ENCODE data around the gene PI4KA. TPM values are rescaled to one million over a fixed set of nuclear protein-coding genes. Genes with fewer than 3 reads are reported as not detected.

The PI4KA gene
- total RNA-seq, 2 donors from 2014 or later = 46.7 to 55.1 TPM

- Histone ChIP-seq H3K27me3 (no peaks in the 10 kb centered on the region), H3K4me3 (no peak overlapping the region), H3K27ac (no peak overlapping the region), H3K9me3 (no peaks in the 10 kb centered on the region), H3K4me1 (no peaks in the 10 kb centered on the region), H3K36me3 (peaks cover 45% of the 10 kb centered on the region)
- DNase-seq (ENCODE audit: low spot score) = no peak
- no peak for TF ChIP-seq CTCF (IDR thresholded peaks at IDR 0.05)
These were observed 130.0 kb downstream of the PI4KA start for GRCh38 chr22:20728523-20729190.

GRCh38 chr22:20727118-20728015 is 131.2 kb downstream of the PI4KA start:
- Histone ChIP-seq H3K9me3 (no peaks in the 10 kb centered on the region), H3K36me3 (peaks cover 45% of the 10 kb centered on the region), H3K4me1 (no peaks in the 10 kb centered on the region), H3K27ac (no peak overlapping the region), H3K4me3 (no peak overlapping the region), H3K27me3 (no peaks in the 10 kb centered on the region)
- no peak for DNase-seq (ENCODE audit: low spot score)
- no peak for TF ChIP-seq CTCF (IDR thresholded peaks at IDR 0.05)

GRCh38 chr22:20725987-20726558 is 132.5 kb downstream of the PI4KA start:
- Histone ChIP-seq H3K36me3 (peaks cover 51% of the 10 kb centered on the region), H3K27ac (no peak overlapping the region), H3K27me3 (no peaks in the 10 kb centered on the region), H3K9me3 (no peaks in the 10 kb centered on the region), H3K4me3 (no peak overlapping the region), H3K4me1 (no peaks in the 10 kb centered on the region)
- DNase-seq (ENCODE audit: low spot score) = no peak
- TF ChIP-seq CTCF (IDR thresholded peaks at IDR 0.05) = no peak

- no peak for TF ChIP-seq CTCF (IDR thresholded peaks at IDR 0.05)
- Histone ChIP-seq H3K4me1 (no peaks in the 10 kb centered on the region), H3K36me3 (peaks cover 48% of the 10 kb centered on the region)
These were observed 133.7 kb downstream of the PI4KA start for GRCh38 chr22:20724676-20725454.

GRCh38 chr22:20721409-20722218 is 137.0 kb downstream of the PI4KA start:
- Histone ChIP-seq H3K4me1 (no peaks in the 10 kb centered on the region), H3K36me3 (peaks cover 21% of the 10 kb centered on the region), H3K27ac (no peak overlapping the region), H3K27me3 (no peaks in the 10 kb centered on the region), H3K9me3 (no peaks in the 10 kb centered on the region), H3K4me3 (no peak overlapping the region)
- no peak for DNase-seq (ENCODE audit: low spot score)
- TF ChIP-seq CTCF (IDR thresholded peaks at IDR 0.05) = no peak

More at GRCh38 chr22:20724676-20725454, 133.7 kb downstream of the PI4KA start:
- no peaks in the 10 kb centered on the region for H3K27me3 ChIP-seq
- no peak for DNase-seq (ENCODE audit: low spot score)
- H3K27ac ChIP-seq = no peak overlapping the region
- no peak overlapping the region for H3K4me3 ChIP-seq
- no peaks in the 10 kb centered on the region for H3K9me3 ChIP-seq
